Stimulated activated CD4-positive, alpha-beta T cell treated with anti-CD3 and anti-CD28 coated beads, TNF-alpha, amount 100 ng/mL, for 24 hours (primary cell): ENCODE results near the gene LMCD1.

Source experiments
- DNase-seq, 3 experiments: peaks; one replicate each; pipeline ENCODE4 v3.0.0-alpha.2; 2020; ENCODE audit warnings: low read depth in 3 of 3

Gene LMCD1

GRCh38 chr3:8536096-8537056 is 34.8 kb downstream of the LMCD1 start:
- DNase-seq: no peak

DNA sequence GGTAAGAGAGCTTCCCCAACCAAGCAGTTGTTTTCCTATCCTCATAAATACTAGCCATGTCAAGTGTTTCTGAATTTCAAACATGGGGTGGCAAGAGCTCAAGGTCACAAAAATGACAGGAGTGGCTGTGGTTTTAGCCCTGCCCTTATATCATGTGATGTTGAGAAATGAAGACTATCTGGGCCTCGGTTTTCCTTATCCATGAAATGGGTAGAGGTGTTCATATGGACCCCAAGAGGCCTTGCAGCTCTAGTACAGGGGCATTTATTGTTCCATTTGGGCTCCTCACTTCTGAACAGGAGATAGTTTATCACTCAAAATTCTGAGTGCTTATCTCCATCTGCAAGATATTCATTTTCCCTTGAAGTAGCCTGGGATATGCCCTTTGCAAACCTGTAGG is 35.8 kb downstream of the LMCD1 start:
- no peak for DNase-seq

DNA sequence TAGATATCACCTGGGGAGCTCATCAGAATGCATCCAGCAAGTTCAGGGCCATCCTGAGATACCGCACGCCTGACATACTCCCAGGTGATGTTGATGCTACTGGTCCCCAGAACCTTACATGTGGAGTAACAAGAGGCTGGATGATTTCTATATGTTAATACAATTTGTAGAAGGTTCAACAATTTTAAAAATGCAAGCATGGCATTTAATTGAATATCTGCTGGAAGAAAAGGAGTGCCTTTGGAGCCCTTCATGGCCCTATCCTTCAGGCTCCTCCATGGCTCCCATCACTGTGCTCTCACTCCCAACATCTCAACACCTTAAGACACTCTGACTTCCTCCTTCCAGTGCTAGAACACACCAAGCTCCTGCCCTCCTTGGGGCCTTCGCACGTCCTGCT is 36.6 kb downstream of the LMCD1 start:
- DNase-seq: no peak

DNA sequence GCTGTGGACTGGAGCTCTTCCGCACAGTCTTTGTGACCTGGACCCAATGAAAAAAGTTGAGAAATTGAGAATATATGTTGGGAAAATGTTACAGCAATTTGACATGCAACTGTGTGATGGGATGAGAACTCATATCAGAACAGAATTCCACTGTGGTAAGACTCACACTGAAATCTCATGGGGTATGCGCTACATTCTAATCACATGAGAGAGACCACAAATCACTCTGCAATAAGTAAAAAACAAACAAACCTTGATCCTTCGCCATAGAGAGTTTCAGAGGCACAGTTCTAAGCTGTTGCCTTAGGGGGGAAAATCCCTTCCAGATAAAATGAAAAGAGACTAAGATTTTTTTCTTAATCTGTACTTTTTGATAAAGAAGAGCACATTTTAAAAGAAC is 37.3 kb downstream of the LMCD1 start:
- no peak for DNase-seq

DNA sequence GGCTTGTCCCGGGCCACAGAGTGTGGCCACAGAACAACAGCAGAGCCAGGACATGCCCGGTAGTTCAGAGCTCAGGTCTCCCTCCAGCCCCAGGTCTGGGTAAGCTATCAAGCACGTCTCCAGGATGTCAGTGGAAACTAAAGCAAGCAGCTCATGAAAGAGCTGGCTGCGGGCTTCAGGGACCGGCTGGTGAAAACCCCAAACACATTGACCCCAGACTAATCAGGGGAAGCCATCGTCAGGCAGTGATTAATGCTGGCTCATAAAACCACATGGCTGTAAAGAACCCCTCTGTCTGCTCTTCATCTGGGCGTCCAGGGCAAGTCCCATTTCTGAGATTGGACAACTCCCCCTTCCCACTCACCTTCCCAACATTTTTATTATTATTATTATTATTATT is 37.8 kb downstream of the LMCD1 start:
- no peak for DNase-seq

DNA sequence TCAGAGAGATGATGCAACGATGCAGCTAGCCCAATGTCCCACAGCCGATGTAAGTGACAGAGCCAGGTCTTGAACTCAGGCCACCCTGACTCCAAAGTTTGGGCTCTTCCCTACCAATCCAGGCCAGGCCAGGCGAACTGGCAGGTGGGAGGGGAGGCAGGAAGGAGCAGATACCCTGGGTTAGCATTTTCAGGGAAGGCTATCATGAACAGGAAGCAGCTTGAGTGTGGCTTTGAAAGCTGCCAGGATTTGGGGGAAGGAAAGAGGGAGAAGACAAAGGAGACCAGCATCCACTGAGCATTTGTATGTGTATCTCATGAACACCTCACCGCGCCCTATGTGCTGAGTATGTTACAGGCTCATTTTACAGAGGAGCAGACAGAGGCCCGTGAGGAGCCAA is 38.8 kb downstream of the LMCD1 start:
- no peak for DNase-seq

GRCh38 chr3:8541486-8541885 is 39.9 kb downstream of the LMCD1 start:
- DNase-seq: no peak

DNA sequence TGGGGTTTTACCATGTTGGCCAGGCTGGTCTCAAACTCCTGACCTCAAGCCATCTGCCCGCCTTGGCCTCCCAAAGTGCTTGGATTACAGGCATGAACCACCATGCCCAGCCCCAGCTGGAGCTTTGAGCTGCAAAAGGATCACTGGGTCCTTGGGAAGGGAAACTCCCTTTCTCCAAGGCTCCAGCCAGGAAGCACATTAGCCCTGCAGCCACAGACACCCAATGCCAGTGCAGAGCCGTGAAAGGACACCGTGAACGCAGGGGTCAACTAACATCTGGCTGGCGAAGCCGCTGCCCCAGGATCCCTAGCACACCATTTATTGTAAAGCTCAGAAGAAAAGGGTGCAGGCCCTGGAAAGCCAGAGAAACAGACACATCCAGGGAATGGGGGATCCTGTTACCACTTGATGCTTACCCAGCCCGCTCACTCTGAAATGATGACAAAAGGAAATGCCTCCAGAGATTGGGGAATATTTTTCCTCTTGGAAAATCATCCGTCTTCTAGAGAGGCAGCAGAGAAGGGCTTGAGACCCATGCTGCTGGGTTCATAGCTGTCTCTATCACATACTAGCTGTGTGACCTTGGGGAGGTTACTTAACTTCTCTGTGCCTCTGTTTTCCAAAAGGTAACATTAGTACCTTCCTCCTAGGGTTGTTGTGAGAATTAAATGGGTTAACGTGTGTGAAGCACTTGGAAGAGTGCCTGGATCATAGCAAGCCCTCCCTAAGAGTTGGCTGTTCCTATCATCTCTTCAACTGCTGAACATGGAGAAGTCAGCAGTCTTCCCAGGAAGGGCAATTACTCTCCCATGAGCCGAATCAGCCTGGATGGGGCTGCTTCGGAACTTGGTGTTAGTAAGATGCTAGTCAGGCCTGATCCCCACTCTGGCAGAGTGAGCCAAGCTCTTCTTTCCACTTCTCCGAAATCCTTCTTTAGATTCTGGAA is 40.8 kb downstream of the LMCD1 start:
- DNase-seq: no peak

GRCh38 chr3:8546609-8547008 is 45.0 kb downstream of the LMCD1 start:
- DNase-seq: no peak

GRCh38 chr3:8548502-8549275 is 47.1 kb downstream of the LMCD1 start:
- no peak for DNase-seq

GRCh38 chr3:8549354-8549753 is 47.7 kb downstream of the LMCD1 start:
- DNase-seq: no peak

DNA sequence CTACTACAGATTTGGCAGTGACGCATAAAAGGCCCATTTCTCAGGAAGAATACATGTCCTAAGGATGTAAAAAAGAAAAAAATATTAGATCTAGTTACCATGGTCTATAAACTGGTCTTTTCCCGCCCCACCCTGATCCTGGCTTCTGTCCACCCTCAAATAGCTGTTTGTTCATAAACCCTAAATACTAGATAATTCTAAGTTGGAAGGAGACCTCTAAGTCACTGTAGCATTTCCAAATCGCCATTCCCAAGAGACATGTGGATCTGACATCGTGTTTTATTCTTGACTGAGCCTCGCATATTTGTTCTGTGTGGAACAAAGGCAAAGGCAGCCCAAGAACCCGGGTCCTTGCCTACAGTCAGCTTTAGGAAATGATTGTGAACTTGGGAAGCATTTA is 49.0 kb downstream of the LMCD1 start:
- DNase-seq: no peak

DNA sequence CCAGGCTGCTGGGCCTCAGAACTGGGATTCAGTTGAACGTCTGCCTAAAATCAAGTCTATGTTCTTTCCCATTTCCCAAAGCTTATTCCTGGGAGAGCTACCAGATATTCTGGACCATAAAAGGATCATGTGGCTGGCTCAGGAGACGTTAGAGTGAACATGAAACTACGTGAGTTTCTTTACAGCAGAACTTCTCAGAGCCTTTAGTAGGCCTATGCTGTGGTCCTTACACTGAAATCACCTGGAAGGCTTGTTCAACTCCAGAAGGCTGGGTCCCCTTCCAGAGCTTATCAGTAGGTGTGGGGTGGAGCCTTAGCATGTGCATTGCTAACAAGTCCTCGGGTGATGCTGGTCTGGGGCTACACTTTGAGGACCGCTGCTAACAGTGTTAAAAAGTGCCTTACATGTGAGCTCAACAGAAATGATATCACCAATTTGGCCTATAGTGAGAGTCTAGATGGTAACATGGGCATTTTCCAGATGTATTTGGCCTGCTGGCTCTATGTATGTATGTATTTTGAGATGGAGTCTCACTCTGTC is 50.7 kb downstream of the LMCD1 start:
- no peak for DNase-seq

GRCh38 chr3:8553405-8553804 is 51.8 kb downstream of the LMCD1 start:
- no peak for DNase-seq

DNA sequence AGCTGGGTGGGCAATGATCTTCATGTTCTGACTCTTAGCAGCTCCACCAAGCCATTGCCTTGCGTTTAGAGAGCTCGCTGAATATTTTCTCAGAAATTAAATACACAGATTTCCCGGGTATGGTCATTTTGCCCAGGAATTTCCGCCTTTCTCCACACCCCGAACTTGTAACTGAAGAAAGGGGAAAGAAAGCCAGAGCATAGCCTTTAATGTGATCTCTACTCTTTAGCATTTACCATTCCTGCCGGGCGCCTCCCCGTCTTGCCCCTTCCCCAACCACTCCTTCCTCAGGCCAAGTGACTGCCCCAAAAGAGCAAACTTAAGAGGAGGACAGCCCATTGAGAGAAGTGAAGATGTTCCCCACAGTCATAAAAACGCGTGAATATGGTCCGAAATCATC is 53.1 kb downstream of the LMCD1 start:
- DNase-seq: no peak

DNA sequence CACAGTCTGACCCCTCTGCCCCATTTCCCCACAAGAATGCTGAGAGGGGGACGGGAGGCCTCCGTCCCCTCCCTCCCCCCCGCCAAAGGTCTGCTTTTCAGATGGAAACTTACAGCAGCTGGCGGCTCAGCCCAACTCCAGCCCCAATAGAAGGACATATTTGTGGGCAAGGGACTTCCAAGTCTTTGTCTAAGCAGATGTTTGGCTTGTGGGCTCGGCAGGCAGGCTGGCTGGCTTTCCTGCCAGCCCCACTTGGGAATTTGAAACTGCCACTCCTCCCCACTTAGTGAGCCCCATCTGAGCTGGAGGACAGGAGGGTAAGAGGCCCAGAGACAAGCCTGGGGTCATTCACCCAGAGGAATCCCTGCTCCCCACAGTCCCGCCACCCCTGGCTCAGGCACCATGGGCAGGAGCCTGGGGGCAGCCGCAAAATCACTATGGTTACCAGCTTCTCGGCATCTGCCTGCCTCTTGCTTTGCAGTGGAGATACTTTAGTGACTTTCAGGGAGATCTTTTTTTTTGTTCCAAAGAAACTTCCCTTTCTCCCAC is 53.6 kb downstream of the LMCD1 start:
- no peak for DNase-seq

GRCh38 chr3:8555725-8556472 is 54.3 kb downstream of the LMCD1 start:
- DNase-seq: no peak

DNA sequence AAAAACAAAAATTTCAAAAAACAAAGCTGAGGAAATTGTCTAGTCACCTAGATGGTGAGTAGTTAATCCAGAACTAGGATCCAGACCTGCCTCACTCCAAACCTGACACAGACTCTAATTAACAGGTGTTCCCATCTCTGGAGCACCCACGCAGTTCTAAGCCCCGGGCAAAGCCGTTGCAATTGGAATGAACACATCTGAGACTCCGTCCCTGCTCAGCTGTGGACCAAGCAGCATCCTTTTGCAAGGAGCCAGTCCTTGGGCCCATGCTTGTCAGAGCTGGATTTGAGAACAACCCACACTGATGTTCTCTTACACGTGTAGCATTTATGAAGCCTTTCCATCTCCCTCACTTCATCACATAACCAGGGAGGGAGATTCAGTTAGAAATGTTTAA is 54.8 kb downstream of the LMCD1 start:
- DNase-seq: no peak

- DNase-seq: no peak
Observed at GRCh38 chr3:8557298-8557697, 55.7 kb downstream of the LMCD1 start.

GRCh38 chr3:8558645-8559044 is 57.0 kb downstream of the LMCD1 start:
- DNase-seq: no peak

DNA sequence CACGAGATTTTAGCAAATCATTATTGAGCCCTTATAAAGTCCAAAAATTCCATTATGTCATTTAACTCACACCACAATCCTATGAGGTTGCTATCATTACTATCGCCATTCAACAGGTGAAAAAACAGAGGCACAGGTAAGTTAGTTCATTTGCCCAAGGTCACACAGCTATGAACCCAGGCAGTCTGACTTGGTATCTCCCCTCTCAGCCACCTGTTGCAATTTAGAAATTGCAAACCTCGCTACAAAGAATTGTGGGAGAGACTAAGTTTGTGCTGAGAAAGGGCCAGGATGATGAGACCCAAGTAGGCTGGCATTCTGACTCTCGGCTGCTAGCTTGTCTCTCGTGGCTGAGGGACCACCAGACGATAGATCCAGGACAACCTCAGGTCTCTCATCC is 57.7 kb downstream of the LMCD1 start:
- DNase-seq: no peak
